ENCODE results near the gene ARHGEF1. TPM values are rescaled to one million over a fixed set of nuclear protein-coding genes. Genes with fewer than 3 reads are reported as not detected.

ARHGEF1 gene
- polyA plus RNA-seq, 4 donors: 49.7 to 120 (median 86.7) TPM

GRCh38 chr19:41859618-41860418, 23.2 kb upstream of the ARHGEF1 start, which contains the start of gene RPS19:
TSS of gene RPS19 (plus strand) at chr19:41860255. CDS start at chr19:41860775, 520 bp downstream.
- peaks cover 6 to 39% (median 13%) of the 10 kb centered on the region in 3 donors for H3K36me3 ChIP-seq (ENCODE audit: control insufficient read depth in 3 of 3, insufficient read depth in 2 of 3, low read depth in 1 of 3, low read length in 3 of 3)
- H3K27me3 ChIP-seq (ENCODE audit: control insufficient read depth in 3 of 3, insufficient read depth in 3 of 3, low read length in 3 of 3): no peaks in the 10 kb centered on the region
- peaks cover 7 to 25% (median 12%) of the 10 kb centered on the region in 3 donors for H3K4me1 ChIP-seq (ENCODE audit: control insufficient read depth in 3 of 3, insufficient read depth in 2 of 3, low read depth in 1 of 3, low read length in 2 of 3)
- peak within 1 kb of the TSS; percentile 83 to 98 (median 87) for H3K27ac ChIP-seq (ENCODE audit: low read depth in 1 of 3, low read length in 2 of 3)
- DNase-seq (peak; percentile 99 to 100), FAIRE-seq (no peak)
- 0 to 1% (median 0%) methylated on average over 62 to 76 of the region's 76 CpGs for WGBS, 3 donors
- H3K9me3 ChIP-seq (ENCODE audit: control insufficient read depth in 2 of 2, insufficient read depth in 1 of 2, low read depth in 1 of 2, low read length in 1 of 2): no peaks in the 10 kb centered on the region
- H3K4me3 ChIP-seq (ENCODE audit: low read depth in 1 of 3, low read length in 3 of 3): peak within 1 kb of the TSS; percentile 56 to 80 (median 76)

- 0 to 1% (median 1%) methylated on average over 38 to 45 of the region's 45 CpGs for WGBS, 3 donors
- no peaks in the 10 kb centered on the region for H3K9me3 ChIP-seq (ENCODE audit: control insufficient read depth in 2 of 2, insufficient read depth in 1 of 2, low read depth in 1 of 2, low read length in 1 of 2)
- FAIRE-seq (no peak), DNase-seq (peak in 1 of 2 donors; percentile 48)
- peaks cover 6 to 46% (median 13%) of the 10 kb centered on the region in 3 donors for H3K36me3 ChIP-seq (ENCODE audit: control insufficient read depth in 3 of 3, insufficient read depth in 2 of 3, low read depth in 1 of 3, low read length in 3 of 3)
- H3K27ac ChIP-seq (ENCODE audit: low read depth in 1 of 3, low read length in 2 of 3): peak overlapping the region; percentile 36 to 98 (median 83)
- H3K27me3 ChIP-seq (ENCODE audit: control insufficient read depth in 3 of 3, insufficient read depth in 3 of 3, low read length in 3 of 3): no peaks in the 10 kb centered on the region
- peak overlapping the region; percentile 56 to 80 (median 76) for H3K4me3 ChIP-seq (ENCODE audit: low read depth in 1 of 3, low read length in 3 of 3)
- H3K4me1 ChIP-seq (ENCODE audit: control insufficient read depth in 3 of 3, insufficient read depth in 2 of 3, low read depth in 1 of 3, low read length in 2 of 3): peaks cover 7 to 25% (median 12%) of the 10 kb centered on the region in 3 donors
These were observed 22.4 kb upstream of the ARHGEF1 start for GRCh38 chr19:41860419-41861115.

- 8 to 22% (median 13%) methylated on average over 9 of the region's 9 CpGs for WGBS, 3 donors
- DNase-seq: no peak
- Histone ChIP-seq H3K4me1 (ENCODE audit: control insufficient read depth in 3 of 3, insufficient read depth in 2 of 3, low read depth in 1 of 3, low read length in 2 of 3) (peaks cover 7 to 27% (median 12%) of the 10 kb centered on the region in 3 donors), H3K27ac (ENCODE audit: low read depth in 1 of 3, low read length in 2 of 3) (peak overlapping the region in 2 of 3 donors; percentile 36 to 98), H3K27me3 (ENCODE audit: control insufficient read depth in 3 of 3, insufficient read depth in 3 of 3, low read length in 3 of 3) (no peaks in the 10 kb centered on the region), H3K4me3 (ENCODE audit: low read depth in 1 of 3, low read length in 3 of 3) (peak overlapping the region; percentile 56 to 80 (median 76)), H3K36me3 (ENCODE audit: control insufficient read depth in 3 of 3, insufficient read depth in 2 of 3, low read depth in 1 of 3, low read length in 3 of 3) (peaks cover 6 to 50% (median 14%) of the 10 kb centered on the region in 3 donors), H3K9me3 (ENCODE audit: control insufficient read depth in 2 of 2, insufficient read depth in 1 of 2, low read depth in 1 of 2, low read length in 1 of 2) (no peaks in the 10 kb centered on the region)
- FAIRE-seq: no peak
These were observed 21.7 kb upstream of the ARHGEF1 start for GRCh38 chr19:41861116-41861768.

GRCh38 chr19:41861846-41862245, 21.1 kb upstream of the ARHGEF1 start:
- H3K36me3 ChIP-seq (ENCODE audit: control insufficient read depth in 3 of 3, insufficient read depth in 2 of 3, low read depth in 1 of 3, low read length in 3 of 3): peaks cover 6 to 55% (median 16%) of the 10 kb centered on the region in 3 donors
- WGBS, 3 donors: 40 to 58% (median 44%) methylated on average over 9 of the region's 9 CpGs
- no peak for FAIRE-seq
- no peak overlapping the region for H3K27ac ChIP-seq (ENCODE audit: low read depth in 1 of 3, low read length in 2 of 3)
- DNase-seq: no peak
- H3K4me1 ChIP-seq (ENCODE audit: control insufficient read depth in 3 of 3, insufficient read depth in 2 of 3, low read depth in 1 of 3, low read length in 2 of 3): peaks cover 7 to 27% (median 12%) of the 10 kb centered on the region in 3 donors
- H3K9me3 ChIP-seq (ENCODE audit: control insufficient read depth in 2 of 2, insufficient read depth in 1 of 2, low read depth in 1 of 2, low read length in 1 of 2): no peaks in the 10 kb centered on the region
- H3K27me3 ChIP-seq (ENCODE audit: control insufficient read depth in 3 of 3, insufficient read depth in 3 of 3, low read length in 3 of 3): no peaks in the 10 kb centered on the region
- H3K4me3 ChIP-seq (ENCODE audit: low read depth in 1 of 3, low read length in 3 of 3): peak overlapping the region in 1 of 3 donors; percentile 56

- H3K27ac ChIP-seq (ENCODE audit: low read depth in 1 of 3, low read length in 2 of 3): no peak overlapping the region
- H3K4me3 ChIP-seq (ENCODE audit: low read depth in 1 of 3, low read length in 3 of 3): no peak overlapping the region
These were observed 20.5 kb upstream of the ARHGEF1 start for GRCh38 chr19:41862445-41862986.

GRCh38 chr19:41863209-41863931, 19.6 kb upstream of the ARHGEF1 start:
- H3K9me3 ChIP-seq (ENCODE audit: control insufficient read depth in 2 of 2, insufficient read depth in 1 of 2, low read depth in 1 of 2, low read length in 1 of 2): no peaks in the 10 kb centered on the region
- H3K36me3 ChIP-seq (ENCODE audit: control insufficient read depth in 3 of 3, insufficient read depth in 2 of 3, low read depth in 1 of 3, low read length in 3 of 3): peaks cover 6 to 70% (median 16%) of the 10 kb centered on the region in 3 donors
- no peak for DNase-seq
- WGBS, 3 donors: 74 to 83% (median 78%) methylated on average over 11 of the region's 11 CpGs
- H3K4me1 ChIP-seq (ENCODE audit: control insufficient read depth in 3 of 3, insufficient read depth in 2 of 3, low read depth in 1 of 3, low read length in 2 of 3): peaks cover 11 to 39% (median 12%) of the 10 kb centered on the region in 3 donors
- H3K4me3 ChIP-seq (ENCODE audit: low read depth in 1 of 3, low read length in 3 of 3): no peak overlapping the region
- no peak for FAIRE-seq
- no peaks in the 10 kb centered on the region for H3K27me3 ChIP-seq (ENCODE audit: control insufficient read depth in 3 of 3, insufficient read depth in 3 of 3, low read length in 3 of 3)
- H3K27ac ChIP-seq (ENCODE audit: low read depth in 1 of 3, low read length in 2 of 3): peak overlapping the region in 1 of 3 donors; percentile 5

More at GRCh38 chr19:41862445-41862986, 20.5 kb upstream of the ARHGEF1 start:
- Histone ChIP-seq H3K4me1 (ENCODE audit: control insufficient read depth in 3 of 3, insufficient read depth in 2 of 3, low read depth in 1 of 3, low read length in 2 of 3) (peaks cover 7 to 30% (median 12%) of the 10 kb centered on the region in 3 donors), H3K36me3 (ENCODE audit: control insufficient read depth in 3 of 3, insufficient read depth in 2 of 3, low read depth in 1 of 3, low read length in 3 of 3) (peaks cover 6 to 61% (median 16%) of the 10 kb centered on the region in 3 donors), H3K27me3 (ENCODE audit: control insufficient read depth in 3 of 3, insufficient read depth in 3 of 3, low read length in 3 of 3) (no peaks in the 10 kb centered on the region), H3K9me3 (ENCODE audit: control insufficient read depth in 2 of 2, insufficient read depth in 1 of 2, low read depth in 1 of 2, low read length in 1 of 2) (no peaks in the 10 kb centered on the region)
- WGBS, 3 donors: 33 to 57% (median 41%) methylated on average over 2 of the region's 2 CpGs
- FAIRE-seq: no peak
- no peak for DNase-seq

- FAIRE-seq (no peak), DNase-seq (no peak)
- no peaks in the 10 kb centered on the region for H3K27me3 ChIP-seq (ENCODE audit: control insufficient read depth in 3 of 3, insufficient read depth in 3 of 3, low read length in 3 of 3)
- H3K27ac ChIP-seq (ENCODE audit: low read depth in 1 of 3, low read length in 2 of 3): no peak overlapping the region
- peaks cover 16 to 43% (median 16%) of the 10 kb centered on the region in 3 donors for H3K4me1 ChIP-seq (ENCODE audit: control insufficient read depth in 3 of 3, insufficient read depth in 2 of 3, low read depth in 1 of 3, low read length in 2 of 3)
- no peak overlapping the region for H3K4me3 ChIP-seq (ENCODE audit: low read depth in 1 of 3, low read length in 3 of 3)
- peaks cover 7 to 80% (median 25%) of the 10 kb centered on the region in 3 donors for H3K36me3 ChIP-seq (ENCODE audit: control insufficient read depth in 3 of 3, insufficient read depth in 2 of 3, low read depth in 1 of 3, low read length in 3 of 3)
- 78 to 83% (median 81%) methylated on average over 5 of the region's 5 CpGs for WGBS, 3 donors
- no peaks in the 10 kb centered on the region for H3K9me3 ChIP-seq (ENCODE audit: control insufficient read depth in 2 of 2, insufficient read depth in 1 of 2, low read depth in 1 of 2, low read length in 1 of 2)
These were observed 18.6 kb upstream of the ARHGEF1 start for GRCh38 chr19:41864374-41864773.
